HepG2 (cell line): ENCODE data around the gene WDR48. TPM values are rescaled to one million over a fixed set of nuclear protein-coding genes. Genes with fewer than 3 reads are reported as not detected.

Source experiments
- AGO2 ChIP-seq: fragments of 200-400 bp; formaldehyde crosslinking; optimal IDR thresholded peaks from 2 replicates; pipeline ENCODE3; 2017; ENCODE audit warnings: mild to moderate bottlenecking, low read depth, low read length, moderate library complexity
- ARNT2 ChIP-seq: sonication (generic); formaldehyde crosslinking; IDR thresholded peaks from 2 replicates; pipeline ENCODE4 v1.8.0; 2022; ENCODE audit warnings: mild to moderate bottlenecking, low read depth, missing genetic modification reagents, moderate library complexity
- ATF1 ChIP-seq: IDR thresholded peaks from 2 replicates; pipeline ENCODE4 v1.6.1; 2016; ENCODE audit warnings: mild to moderate bottlenecking, control low read depth
- ATF3 ChIP-seq: sonication (generic); formaldehyde crosslinking; IDR thresholded peaks from 2 replicates; pipeline ENCODE4 v1.4.0; 2020; ENCODE audit warnings: missing genetic modification reagents
- ATF7-NPFF ChIP-seq: sonication (generic); formaldehyde crosslinking; IDR thresholded peaks from 2 replicates; pipeline ENCODE4 v1.8.1; 2023; ENCODE audit warnings: mild to moderate bottlenecking, low read depth, missing genetic modification reagents, moderate library complexity
- CREBL2 ChIP-seq: sonication (generic); formaldehyde crosslinking; IDR thresholded peaks from 2 replicates; pipeline ENCODE4 v1.8.1; 2023; ENCODE audit warnings: missing genetic modification reagents, mild to moderate bottlenecking, borderline replicate concordance
- ESRRA ChIP-seq: sonication (generic); formaldehyde crosslinking; IDR thresholded peaks from 2 replicates; pipeline ENCODE4 v1.5.1; 2020; ENCODE audit warnings: mild to moderate bottlenecking, low read depth, missing genetic modification reagents
- HNRNPUL1 ChIP-seq: fragments of 200-400 bp; formaldehyde crosslinking; IDR thresholded peaks from 2 replicates; pipeline ENCODE4 v1.6.1; 2017; ENCODE audit warnings: low read depth, mild to moderate bottlenecking, low read length, moderate library complexity
- HOXA9 ChIP-seq: sonication (generic); formaldehyde crosslinking; IDR thresholded peaks from 2 replicates; pipeline ENCODE4 v1.8.1; 2022; ENCODE audit warnings: missing genetic modification reagents, mild to moderate bottlenecking, moderate library complexity, borderline replicate concordance
- LRRFIP1 ChIP-seq: sonication (generic); formaldehyde crosslinking; conservative IDR thresholded peaks from 2 replicates; pipeline ENCODE4 v1.4.0; 2020; ENCODE audit warnings: missing genetic modification reagents
- NCOA1 ChIP-seq: sonication (generic); formaldehyde crosslinking; IDR thresholded peaks from 2 replicates; pipeline ENCODE4 v1.9.0; 2021; ENCODE audit warnings: missing genetic modification reagents
- PAXIP1 ChIP-seq: sonication (generic); formaldehyde crosslinking; conservative IDR thresholded peaks from 2 replicates; pipeline ENCODE4 v1.4.0; 2020; ENCODE audit warnings: mild to moderate bottlenecking, missing genetic modification reagents, moderate library complexity
- PHB2 ChIP-seq: fragments of 450-650 bp; IDR thresholded peaks from 2 replicates; pipeline ENCODE4 v1.6.1; 2018; ENCODE audit not compliant: partially characterized antibody
- SOX6 ChIP-seq, 2 experiments: fragments of 450-650 bp in 1 of 2; sonication (generic) in 1 of 2; formaldehyde crosslinking in 1 of 2; IDR thresholded peaks; 2 replicates each; pipeline versions ENCODE4 v1.4.0 to v1.6.1; 2017 to 2020; ENCODE audit warnings: antibody characterized with exemption in 1 of 2, mild to moderate bottlenecking in 1 of 2, missing genetic modification reagents in 1 of 2
- ZNF224 ChIP-seq: sonication (generic); formaldehyde crosslinking; IDR thresholded peaks from 2 replicates; pipeline ENCODE4 v1.5.0; 2020; ENCODE audit warnings: mild to moderate bottlenecking, missing genetic modification reagents
- ZNF556 ChIP-seq: sonication (generic); formaldehyde crosslinking; IDR thresholded peaks from 2 replicates; pipeline ENCODE4 v1.4.0; 2020; ENCODE audit warnings: mild to moderate bottlenecking, missing genetic modification reagents, borderline replicate concordance
- ZNF703 ChIP-seq: sonication (generic); formaldehyde crosslinking; IDR thresholded peaks from 2 replicates; pipeline ENCODE4 v1.5.1; 2020; ENCODE audit warnings: missing genetic modification reagents, mild to moderate bottlenecking, moderate library complexity, borderline replicate concordance
- polyA plus RNA-seq, 8 experiments: library from polyadenylated mRNA; depleted of rRNA in 3 of 8; stranded (reverse) in 7 of 8; unstranded in 1 of 8; fragments of >200 nt; fragmentation: Illumina TruSeq in 4 of 8; extraction: Trizol in 4 of 8; gene quantifications; 2 replicates each; pipeline versions ENCODE4 v1.2.1 to v1.2.3, GENCODE V29; 2011 to 2016; ENCODE audit warnings: low read depth in 4 of 8, missing spikeins in 1 of 8, mixed read lengths in 1 of 8; ENCODE audit not compliant: insufficient read depth in 1 of 8
- total RNA-seq, 5 experiments: library from RNA; depleted of rRNA; stranded (reverse); fragments of >200 nt; fragmentation: Illumina TruSeq; extraction: Trizol; gene quantifications; 2 replicates each; pipeline ENCODE4 v1.2.3, GENCODE V29; 2016; ENCODE audit warnings: low read depth in 1 of 5
- TF ChIP-seq, protein P1 (sequence below): sonication (generic); formaldehyde crosslinking; IDR thresholded peaks from 2 replicates; pipeline ENCODE4; 2020; ENCODE audit warnings: missing genetic modification reagents, mild to moderate bottlenecking, borderline replicate concordance

The WDR48 gene
- total and polyA plus RNA-seq, 2 of the 13 experiments (the other 11 are each of a cell fraction or from before 2014, with no cell fraction given), result 29.2 to 31.2 TPM

GRCh38 chr3:39107388-39108199 is 55.8 kb downstream of the WDR48 start, which contains the start of the genes GORASP1 and TTC21A (continued):
- TF ChIP-seq, protein P1, sequence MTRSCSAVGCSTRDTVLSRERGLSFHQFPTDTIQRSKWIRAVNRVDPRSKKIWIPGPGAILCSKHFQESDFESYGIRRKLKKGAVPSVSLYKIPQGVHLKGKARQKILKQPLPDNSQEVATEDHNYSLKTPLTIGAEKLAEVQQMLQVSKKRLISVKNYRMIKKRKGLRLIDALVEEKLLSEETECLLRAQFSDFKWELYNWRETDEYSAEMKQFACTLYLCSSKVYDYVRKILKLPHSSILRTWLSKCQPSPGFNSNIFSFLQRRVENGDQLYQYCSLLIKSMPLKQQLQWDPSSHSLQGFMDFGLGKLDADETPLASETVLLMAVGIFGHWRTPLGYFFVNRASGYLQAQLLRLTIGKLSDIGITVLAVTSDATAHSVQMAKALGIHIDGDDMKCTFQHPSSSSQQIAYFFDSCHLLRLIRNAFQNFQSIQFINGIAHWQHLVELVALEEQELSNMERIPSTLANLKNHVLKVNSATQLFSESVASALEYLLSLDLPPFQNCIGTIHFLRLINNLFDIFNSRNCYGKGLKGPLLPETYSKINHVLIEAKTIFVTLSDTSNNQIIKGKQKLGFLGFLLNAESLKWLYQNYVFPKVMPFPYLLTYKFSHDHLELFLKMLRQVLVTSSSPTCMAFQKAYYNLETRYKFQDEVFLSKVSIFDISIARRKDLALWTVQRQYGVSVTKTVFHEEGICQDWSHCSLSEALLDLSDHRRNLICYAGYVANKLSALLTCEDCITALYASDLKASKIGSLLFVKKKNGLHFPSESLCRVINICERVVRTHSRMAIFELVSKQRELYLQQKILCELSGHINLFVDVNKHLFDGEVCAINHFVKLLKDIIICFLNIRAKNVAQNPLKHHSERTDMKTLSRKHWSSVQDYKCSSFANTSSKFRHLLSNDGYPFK (CRISPR knock-in tag), result peak; percentile 64; the same call in 1 of the 2 replicates
- TF ChIP-seq LRRFIP1 (CRISPR knock-in tag) (no peak), ESRRA (CRISPR knock-in tag) (0 out of 2 replicates have a peak, but pooled peaks have one; percentile 39), ARNT2 (CRISPR knock-in tag) (peak; percentile 49; the same call in 1 of the 2 replicates), ZNF224 (CRISPR knock-in tag) (no peak), PAXIP1 (CRISPR knock-in tag) (0 out of 2 replicates have a peak, but pooled peaks have one; percentile 22), ATF1 (CRISPR knock-in tag) (peak; percentile 72; the same call in 1 of the 2 replicates), ATF7-NPFF (CRISPR knock-in tag) (0 out of 2 replicates have a peak, but pooled peaks have one; percentile 55), NCOA1 (CRISPR knock-in tag) (no peak), ATF3 (CRISPR knock-in tag) (no peak), ZNF556 (CRISPR knock-in tag) (peak; percentile 69; the same call in 1 of the 2 replicates), SOX6 (IDR thresholded peaks at IDR 0.05) (no peak), SOX6 (CRISPR knock-in tag; IDR thresholded peaks at IDR 0.05) (no peak), ZNF703 (CRISPR knock-in tag) (no peak), CREBL2 (no peak), HOXA9 (no peak), PHB2 (no peak), AGO2 (peak; percentile 1), HNRNPUL1 (no peak)
